C4-2B (cell line): Measurements from ENCODE around the gene CCNE1.

Experiments used
- H3K27ac ChIP-seq: fragments of 450-650 bp; 2 replicates; pipeline ENCODE4 v1.5.1; 2017
- ZFX ChIP-seq: fragments of 450-650 bp; IDR thresholded peaks from 2 replicates; pipeline ENCODE4 v1.6.1; 2017
- TF ChIP-seq, protein P1 (sequence below): fragments of 450-650 bp; conservative IDR thresholded peaks from 2 replicates; pipeline ENCODE4 v1.5.1; 2017; ENCODE audit warnings: mild to moderate bottlenecking

Gene CCNE1

DNA sequence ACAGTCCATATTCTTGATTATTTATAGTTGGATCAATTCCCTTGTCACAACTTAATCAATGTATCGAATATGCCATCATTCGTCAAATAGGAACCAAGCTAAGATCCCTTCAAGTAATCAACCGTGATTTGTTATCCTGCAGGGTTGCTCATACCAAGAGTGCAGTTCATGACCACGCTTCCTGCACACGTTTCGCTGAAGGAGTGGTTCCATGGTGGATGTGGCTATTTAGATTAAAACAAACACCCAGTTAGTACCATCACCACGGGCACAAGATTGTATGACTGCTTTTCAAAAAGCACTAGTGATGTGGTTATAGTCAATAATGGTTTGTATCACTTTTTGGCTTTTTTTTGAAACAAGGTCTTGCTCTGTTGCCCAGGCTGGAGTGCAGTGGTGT, 41.1 kb upstream of the CCNE1 start:
- TF ChIP-seq, protein P1, sequence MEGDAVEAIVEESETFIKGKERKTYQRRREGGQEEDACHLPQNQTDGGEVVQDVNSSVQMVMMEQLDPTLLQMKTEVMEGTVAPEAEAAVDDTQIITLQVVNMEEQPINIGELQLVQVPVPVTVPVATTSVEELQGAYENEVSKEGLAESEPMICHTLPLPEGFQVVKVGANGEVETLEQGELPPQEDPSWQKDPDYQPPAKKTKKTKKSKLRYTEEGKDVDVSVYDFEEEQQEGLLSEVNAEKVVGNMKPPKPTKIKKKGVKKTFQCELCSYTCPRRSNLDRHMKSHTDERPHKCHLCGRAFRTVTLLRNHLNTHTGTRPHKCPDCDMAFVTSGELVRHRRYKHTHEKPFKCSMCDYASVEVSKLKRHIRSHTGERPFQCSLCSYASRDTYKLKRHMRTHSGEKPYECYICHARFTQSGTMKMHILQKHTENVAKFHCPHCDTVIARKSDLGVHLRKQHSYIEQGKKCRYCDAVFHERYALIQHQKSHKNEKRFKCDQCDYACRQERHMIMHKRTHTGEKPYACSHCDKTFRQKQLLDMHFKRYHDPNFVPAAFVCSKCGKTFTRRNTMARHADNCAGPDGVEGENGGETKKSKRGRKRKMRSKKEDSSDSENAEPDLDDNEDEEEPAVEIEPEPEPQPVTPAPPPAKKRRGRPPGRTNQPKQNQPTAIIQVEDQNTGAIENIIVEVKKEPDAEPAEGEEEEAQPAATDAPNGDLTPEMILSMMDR = no peak
- TF ChIP-seq ZFX = no peak
- H3K27ac ChIP-seq = no peak overlapping the region

GRCh38 chr19:29771708-29772414, 39.9 kb upstream of the CCNE1 start:
- H3K27ac ChIP-seq = no peak overlapping the region
- TF ChIP-seq, protein P1 = peak; percentile 89
- no peak for TF ChIP-seq ZFX

- TF ChIP-seq, protein P1 = no peak
- no peak for TF ChIP-seq ZFX
- H3K27ac ChIP-seq = no peak overlapping the region
Observed at GRCh38 chr19:29772696-29773095, 39.1 kb upstream of the CCNE1 start.

DNA sequence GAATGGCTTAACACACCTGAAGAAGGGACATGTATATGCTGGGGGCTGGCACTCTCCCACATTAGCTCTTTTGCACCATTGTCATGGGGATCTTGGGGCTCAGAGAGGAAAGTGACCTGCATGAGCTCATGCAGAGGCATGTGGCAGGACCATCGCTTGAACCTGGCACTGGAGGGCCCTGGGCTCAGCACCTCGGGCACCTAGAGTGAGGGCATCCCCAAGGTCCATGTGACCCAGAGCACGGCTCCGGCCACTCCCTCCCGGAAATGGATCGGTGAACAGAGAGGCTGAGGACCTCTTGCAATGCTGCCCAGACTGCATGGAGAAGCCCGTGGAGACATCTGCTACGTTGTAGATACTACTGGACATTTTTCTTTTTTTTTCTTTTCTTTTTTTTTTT, 38.6 kb upstream of the CCNE1 start:
- TF ChIP-seq ZFX = no peak
- TF ChIP-seq, protein P1 = no peak

DNA sequence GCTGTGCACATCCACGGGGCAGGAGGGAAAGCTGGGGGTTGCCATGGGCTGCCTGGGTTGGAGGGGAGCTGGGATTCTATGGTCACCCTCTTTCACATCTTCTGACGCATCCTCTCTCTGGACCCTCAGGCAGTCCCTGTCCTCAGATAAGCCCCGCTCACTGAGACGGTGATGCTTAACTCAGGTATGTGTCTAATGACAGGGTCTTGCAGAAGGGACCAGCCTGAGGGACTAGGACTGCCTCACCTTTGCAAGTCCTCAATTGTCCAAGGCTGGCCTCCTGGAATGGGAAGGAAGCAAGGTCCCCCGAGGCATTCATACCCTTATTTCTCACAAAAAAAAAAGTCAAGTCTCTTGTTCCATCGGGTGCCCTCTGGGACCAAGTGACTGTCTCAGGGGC, 37.7 kb upstream of the CCNE1 start:
- no peak for TF ChIP-seq ZFX
- TF ChIP-seq, protein P1 = no peak

More for the DNA sequence above, 38.6 kb upstream of the CCNE1 start:
- no peak overlapping the region for H3K27ac ChIP-seq

DNA sequence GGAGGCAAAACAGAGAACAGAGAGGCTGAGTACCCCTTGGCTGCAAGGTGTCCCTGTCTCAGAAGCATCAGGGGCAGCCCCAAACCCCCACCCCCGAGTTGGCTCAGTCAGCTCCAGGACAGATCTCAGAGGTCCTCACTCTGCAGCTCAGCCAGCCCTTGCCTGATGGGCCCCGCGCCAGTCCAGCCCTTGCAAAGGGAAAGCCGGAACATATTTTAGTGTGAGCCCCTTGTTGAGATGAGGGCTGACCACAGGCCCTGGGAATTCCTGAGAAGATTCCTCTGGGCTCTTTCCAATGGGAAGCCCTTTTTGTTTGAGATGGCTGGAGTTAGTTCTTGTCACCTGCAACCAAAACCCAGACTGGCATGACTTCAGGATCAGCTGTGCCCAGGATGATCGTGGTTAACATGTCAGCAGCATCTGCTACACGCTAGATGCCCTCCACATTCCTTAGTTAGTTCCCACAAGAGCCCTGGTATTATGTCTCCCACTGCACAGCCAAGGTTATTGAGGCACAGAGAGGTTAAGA, 33.9 kb upstream of the CCNE1 start:
- H3K27ac ChIP-seq = no peak overlapping the region

More for the DNA sequence above, 37.7 kb upstream of the CCNE1 start:
- no peak overlapping the region for H3K27ac ChIP-seq

DNA sequence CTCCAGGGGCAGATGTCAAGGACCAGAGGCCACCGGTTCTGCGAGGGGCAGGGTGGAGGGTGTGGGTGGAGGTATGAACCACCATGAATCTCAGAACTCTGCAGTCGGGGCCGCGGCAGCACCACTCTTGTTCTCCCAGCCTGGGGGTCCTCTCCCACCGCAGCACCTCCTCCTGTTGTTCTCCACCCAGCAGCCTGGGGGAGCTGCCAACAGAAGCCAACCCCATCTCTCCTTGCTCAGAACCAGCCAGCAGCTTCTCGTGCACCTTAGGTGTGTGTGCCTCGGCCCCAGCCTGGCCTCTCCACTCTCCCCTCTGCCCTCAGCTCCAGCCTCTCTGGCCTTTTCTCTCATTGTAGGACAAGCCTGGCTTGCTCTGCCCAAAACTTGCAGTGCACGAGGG, 31.9 kb upstream of the CCNE1 start:
- H3K27ac ChIP-seq = no peak overlapping the region
- TF ChIP-seq, protein P1 = no peak
- no peak for TF ChIP-seq ZFX

More for the DNA sequence above, 33.9 kb upstream of the CCNE1 start:
- TF ChIP-seq ZFX = no peak
- TF ChIP-seq, protein P1 = no peak
